T-helper 2 cell treated with Interferon-gamma antibody and Interleukin-4, amounts not matched to agents 5 μg/mL and 100 μg/mL, for 36 hours (primary cell): Measurements from ENCODE around the gene LYPD1.

Source experiments
- DNase-seq: peaks from one replicate; pipeline ENCODE4 v3.0.0; 2021; ENCODE audit warnings: low spot score
- H3K27ac Mint-ChIP-seq: one replicate; pipeline ENCODE4 v1.8.0; 2021; ENCODE audit warnings: mild to moderate bottlenecking, mixed read lengths
- H3K27me3 Mint-ChIP-seq: one replicate; pipeline ENCODE4 v1.8.0; 2021; ENCODE audit warnings: low read depth, mixed read lengths
- H3K36me3 Mint-ChIP-seq: one replicate; pipeline ENCODE4 v1.8.0; 2021; ENCODE audit warnings: low read depth, mixed read lengths
- H3K4me1 Mint-ChIP-seq: one replicate; pipeline ENCODE4 v1.8.0; 2021; ENCODE audit warnings: low read depth, mixed read lengths
- H3K4me3 Mint-ChIP-seq: one replicate; pipeline ENCODE4 v1.8.0; 2022; ENCODE audit warnings: mild to moderate bottlenecking, moderate library complexity, mixed read lengths
- H3K9me3 Mint-ChIP-seq: one replicate; pipeline ENCODE4 v1.8.0; 2021; ENCODE audit warnings: mixed read lengths

The LYPD1 gene

DNA sequence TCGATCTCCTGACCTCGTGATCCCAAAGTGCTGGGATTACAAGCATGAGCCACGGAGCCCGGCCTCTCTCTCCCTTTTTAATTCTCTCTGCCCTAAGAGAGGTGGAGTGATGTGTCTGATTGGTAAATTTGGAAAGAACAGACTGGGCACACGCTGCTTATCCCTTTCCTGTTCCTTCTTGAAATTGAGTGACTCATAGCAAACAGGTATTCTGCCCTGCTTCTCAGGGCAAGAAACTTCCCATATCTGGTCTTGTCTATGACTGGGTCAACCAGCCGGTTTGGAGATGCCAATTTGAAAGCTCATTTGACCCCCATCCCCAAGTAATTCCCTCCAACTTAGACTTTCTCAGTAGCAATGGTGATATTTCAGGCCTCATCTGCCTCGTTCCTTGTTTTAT lies 15.0 kb downstream of the LYPD1 start:
- Mint-ChIP-seq H3K4me1 (no peaks in the 10 kb centered on the region), H3K4me3 (no peak overlapping the region), H3K9me3 (no peaks in the 10 kb centered on the region), H3K36me3 (no peaks in the 10 kb centered on the region), H3K27me3 (no peaks in the 10 kb centered on the region), H3K27ac (no peak overlapping the region)
- DNase-seq: no peak

DNA sequence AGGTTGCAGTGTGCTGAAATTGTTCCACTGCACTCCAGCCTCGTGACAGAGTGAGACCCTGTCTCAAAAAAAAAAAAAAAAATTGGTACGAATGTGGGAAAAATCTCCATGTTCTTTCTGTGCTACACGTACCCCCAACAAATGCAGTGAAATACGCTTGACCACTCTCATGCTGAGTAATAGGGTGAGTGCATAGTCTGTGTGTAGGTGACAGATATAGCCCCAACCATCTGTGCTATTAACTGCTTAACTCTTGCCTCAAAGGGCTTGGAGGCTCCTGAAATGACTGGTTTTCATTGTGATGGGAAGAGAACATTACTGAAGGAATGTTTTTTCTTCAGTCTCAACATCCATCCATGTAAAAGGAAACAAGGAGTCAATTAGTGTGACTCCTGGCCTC lies 15.7 kb downstream of the LYPD1 start:
- Mint-ChIP-seq H3K36me3 (no peaks in the 10 kb centered on the region), H3K27ac (no peak overlapping the region), H3K4me3 (no peak overlapping the region), H3K4me1 (no peaks in the 10 kb centered on the region), H3K9me3 (no peaks in the 10 kb centered on the region), H3K27me3 (no peaks in the 10 kb centered on the region)
- DNase-seq: no peak

DNA sequence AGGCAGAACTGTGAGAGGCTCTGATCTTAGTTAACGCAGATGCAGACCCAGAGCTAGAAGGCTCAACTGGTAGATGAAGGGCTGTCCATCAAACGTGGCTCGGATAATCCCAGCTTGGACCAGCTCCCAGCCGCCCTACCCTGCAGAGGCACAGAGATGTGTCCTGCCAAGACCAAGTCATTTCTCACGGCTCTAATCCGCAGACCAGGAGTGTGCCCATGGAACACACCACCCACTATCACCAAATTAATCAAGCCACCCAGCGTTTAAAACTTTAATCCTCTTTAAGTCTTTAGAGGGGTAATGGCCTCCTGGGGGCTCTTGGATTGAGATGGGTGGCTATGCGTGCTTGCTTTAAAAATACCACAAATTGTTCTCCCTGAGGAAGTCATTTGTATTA lies 17.5 kb downstream of the LYPD1 start:
- H3K36me3 Mint-ChIP-seq: no peaks in the 10 kb centered on the region
- H3K9me3 Mint-ChIP-seq: no peaks in the 10 kb centered on the region
- no peak for DNase-seq
- H3K27me3 Mint-ChIP-seq: no peaks in the 10 kb centered on the region
- no peak overlapping the region for H3K4me3 Mint-ChIP-seq
- H3K4me1 Mint-ChIP-seq: no peaks in the 10 kb centered on the region
- no peak overlapping the region for H3K27ac Mint-ChIP-seq

DNA sequence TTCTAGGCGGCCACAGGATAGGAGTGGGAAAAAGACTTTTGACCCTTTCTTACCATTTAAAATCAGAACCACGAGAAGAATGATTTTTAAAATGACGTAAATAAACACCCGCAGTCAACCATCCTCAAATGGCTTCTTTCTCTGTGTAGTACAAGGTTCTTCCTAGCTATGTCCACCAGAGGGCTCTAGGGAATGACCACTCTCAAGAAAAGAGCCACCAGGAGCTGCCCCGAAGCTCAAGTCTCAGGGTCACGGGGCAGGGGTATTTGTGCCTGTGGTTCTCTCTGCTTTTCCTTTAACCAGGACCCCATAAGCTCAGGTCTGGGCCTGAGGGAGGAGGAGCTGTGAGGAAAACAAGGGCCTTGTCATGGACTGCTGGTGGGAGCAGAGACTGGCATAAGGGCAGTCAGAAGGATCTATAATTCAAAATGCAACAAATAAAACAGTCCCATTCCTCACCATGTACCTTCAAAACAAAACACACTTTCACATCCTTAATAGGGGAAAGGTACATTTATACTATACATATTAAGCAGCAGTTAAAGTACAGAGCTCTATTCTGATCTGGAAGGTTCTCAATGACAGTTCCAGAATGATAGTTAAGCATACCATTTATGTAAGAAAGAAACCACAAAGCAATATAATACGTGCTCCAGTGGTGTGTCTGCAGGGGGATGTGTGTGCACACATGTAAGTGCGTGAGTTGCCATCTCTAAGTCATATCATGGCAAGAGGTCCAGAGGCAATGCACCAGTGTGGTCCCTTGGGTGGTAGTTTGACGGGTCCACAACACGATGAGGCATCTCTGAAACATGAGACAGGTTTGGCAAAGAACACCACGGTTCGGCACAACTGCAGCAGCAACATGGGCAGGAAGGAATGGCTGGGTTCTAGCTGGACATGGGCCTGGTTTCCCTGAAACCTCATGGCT lies 18.6 kb downstream of the LYPD1 start:
- no peaks in the 10 kb centered on the region for H3K36me3 Mint-ChIP-seq
- no peak overlapping the region for H3K4me3 Mint-ChIP-seq
- H3K27ac Mint-ChIP-seq: no peak overlapping the region
- DNase-seq: no peak
- H3K4me1 Mint-ChIP-seq: no peaks in the 10 kb centered on the region
- H3K27me3 Mint-ChIP-seq: no peaks in the 10 kb centered on the region
- no peaks in the 10 kb centered on the region for H3K9me3 Mint-ChIP-seq

DNA sequence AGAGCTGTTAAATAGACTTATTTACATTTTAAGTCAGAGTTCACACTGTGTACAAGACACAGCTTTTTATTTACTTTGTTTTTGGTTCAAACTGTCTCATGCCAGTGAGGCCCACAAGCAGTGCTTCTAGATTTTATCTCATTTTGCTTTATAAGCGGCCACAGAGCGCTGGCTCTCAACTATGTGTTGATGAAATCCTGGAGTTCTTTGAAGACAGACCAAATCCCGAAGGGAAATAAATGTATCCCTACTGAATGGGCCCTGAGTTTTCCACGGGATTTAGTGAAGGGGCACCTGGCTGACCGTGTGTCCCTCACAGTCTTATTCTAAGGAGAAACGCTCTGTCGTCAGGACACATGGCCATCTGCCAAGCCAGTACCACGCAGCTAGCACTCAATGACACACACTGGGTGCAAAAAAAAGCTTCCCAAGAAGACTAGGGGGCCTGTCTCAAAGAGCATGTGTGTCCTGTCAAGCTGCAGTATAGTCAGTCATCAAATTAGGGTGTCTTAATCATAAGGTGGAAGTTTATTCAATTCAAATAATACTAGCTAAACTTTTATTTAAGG lies 23.4 kb downstream of the LYPD1 start:
- no peak overlapping the region for H3K27ac Mint-ChIP-seq
- no peaks in the 10 kb centered on the region for H3K9me3 Mint-ChIP-seq
- no peak overlapping the region for H3K4me3 Mint-ChIP-seq
- no peaks in the 10 kb centered on the region for H3K4me1 Mint-ChIP-seq
- DNase-seq: no peak
- no peaks in the 10 kb centered on the region for H3K36me3 Mint-ChIP-seq
- no peaks in the 10 kb centered on the region for H3K27me3 Mint-ChIP-seq

DNA sequence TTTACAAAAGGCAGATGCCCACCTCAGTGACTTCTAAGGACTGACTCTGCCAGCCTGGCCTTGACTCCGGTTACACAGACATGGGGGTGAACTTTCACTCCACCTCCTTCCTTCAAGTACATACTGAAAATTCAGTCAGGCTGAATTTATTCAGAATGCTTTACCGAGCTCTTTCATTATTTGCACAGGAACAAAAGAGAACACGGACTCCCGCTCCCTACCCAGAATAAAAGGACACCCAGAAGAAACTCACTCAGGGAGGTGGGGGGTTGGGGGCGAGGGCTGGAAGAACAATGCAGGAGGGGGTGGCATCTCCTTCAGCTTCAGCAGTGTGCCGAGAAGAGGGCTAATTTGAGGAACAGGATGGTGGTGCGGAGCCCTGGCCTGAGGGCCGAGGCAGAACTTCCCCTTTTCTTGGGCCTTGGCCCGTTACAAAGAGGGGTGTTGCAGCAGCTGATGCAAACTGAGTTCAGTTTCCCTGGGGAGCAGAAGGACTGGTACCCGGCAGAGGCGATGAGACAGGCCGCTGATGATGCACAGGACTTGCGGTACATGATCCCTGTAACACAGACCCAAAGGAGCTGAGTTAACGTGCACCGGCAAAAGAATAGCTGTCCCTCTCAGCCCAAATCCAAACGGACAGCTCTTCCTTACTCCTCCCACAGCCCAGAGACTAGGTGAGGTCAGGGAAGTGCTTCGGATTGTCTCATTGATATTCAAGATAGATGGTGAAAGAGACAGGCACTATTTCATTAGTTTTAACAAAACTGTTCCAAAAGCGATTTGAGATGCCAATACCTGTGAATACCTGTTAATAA lies 24.1 kb downstream of the LYPD1 start:
- H3K27me3 Mint-ChIP-seq: no peaks in the 10 kb centered on the region
- H3K4me1 Mint-ChIP-seq: no peaks in the 10 kb centered on the region
- H3K4me3 Mint-ChIP-seq: no peak overlapping the region
- no peak overlapping the region for H3K27ac Mint-ChIP-seq
- no peak for DNase-seq
- no peaks in the 10 kb centered on the region for H3K9me3 Mint-ChIP-seq
- no peaks in the 10 kb centered on the region for H3K36me3 Mint-ChIP-seq

DNA sequence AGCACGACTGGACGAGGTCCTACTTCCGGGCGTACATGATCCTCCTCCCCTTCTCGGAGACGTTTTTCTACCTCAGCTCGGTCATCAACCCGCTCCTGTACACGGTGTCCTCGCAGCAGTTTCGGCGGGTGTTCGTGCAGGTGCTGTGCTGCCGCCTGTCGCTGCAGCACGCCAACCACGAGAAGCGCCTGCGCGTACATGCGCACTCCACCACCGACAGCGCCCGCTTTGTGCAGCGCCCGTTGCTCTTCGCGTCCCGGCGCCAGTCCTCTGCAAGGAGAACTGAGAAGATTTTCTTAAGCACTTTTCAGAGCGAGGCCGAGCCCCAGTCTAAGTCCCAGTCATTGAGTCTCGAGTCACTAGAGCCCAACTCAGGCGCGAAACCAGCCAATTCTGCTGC lies 24.8 kb downstream of the LYPD1 start:
- DNase-seq: no peak
- no peaks in the 10 kb centered on the region for H3K9me3 Mint-ChIP-seq
- no peaks in the 10 kb centered on the region for H3K27me3 Mint-ChIP-seq
- no peaks in the 10 kb centered on the region for H3K36me3 Mint-ChIP-seq
- H3K27ac Mint-ChIP-seq: no peak overlapping the region
- no peaks in the 10 kb centered on the region for H3K4me1 Mint-ChIP-seq
- no peak overlapping the region for H3K4me3 Mint-ChIP-seq

DNA sequence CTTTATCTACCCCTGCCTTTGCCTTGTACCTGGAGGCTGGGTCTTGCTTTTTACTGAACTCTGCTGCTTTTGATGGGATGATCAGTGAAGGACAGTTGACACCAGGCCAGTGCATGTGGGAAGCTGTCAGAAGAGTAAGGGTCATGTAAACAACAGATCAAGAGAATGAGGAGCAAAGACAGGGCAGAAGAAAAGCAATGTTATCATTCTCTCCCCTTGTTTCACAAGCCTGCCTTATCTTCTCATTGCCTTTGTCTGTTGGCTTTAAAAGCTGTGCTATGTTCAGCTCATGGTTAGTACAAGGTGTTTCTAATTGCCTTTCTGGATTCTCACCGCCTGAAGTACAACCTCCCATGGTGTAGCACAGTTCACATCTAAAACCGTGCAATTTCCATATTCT lies 27.6 kb downstream of the LYPD1 start:
- no peak for DNase-seq
- H3K27me3 Mint-ChIP-seq: no peaks in the 10 kb centered on the region
- no peaks in the 10 kb centered on the region for H3K9me3 Mint-ChIP-seq
- H3K4me3 Mint-ChIP-seq: no peak overlapping the region
- H3K27ac Mint-ChIP-seq: no peak overlapping the region
- H3K4me1 Mint-ChIP-seq: no peaks in the 10 kb centered on the region
- H3K36me3 Mint-ChIP-seq: no peaks in the 10 kb centered on the region

DNA sequence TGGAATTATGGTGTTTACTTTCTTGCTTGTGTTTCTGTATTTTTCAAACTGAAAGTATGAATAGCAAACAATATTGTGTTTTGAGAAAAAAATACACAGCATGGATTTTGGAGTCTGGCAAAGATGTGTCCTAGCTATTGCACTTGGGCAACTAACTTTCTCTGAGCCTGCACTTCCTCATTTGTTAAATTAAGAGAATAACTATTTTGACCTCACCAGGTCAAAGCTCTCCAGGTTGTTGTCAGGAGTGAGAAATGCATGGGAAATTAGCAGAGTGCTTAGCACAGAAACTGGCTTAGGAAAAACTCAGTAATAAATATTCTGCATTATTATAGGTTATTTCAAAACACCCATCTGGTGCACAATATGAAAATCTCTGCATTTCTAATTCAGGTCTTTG lies 28.2 kb downstream of the LYPD1 start:
- Mint-ChIP-seq H3K4me1 (no peaks in the 10 kb centered on the region), H3K4me3 (no peak overlapping the region), H3K27me3 (no peaks in the 10 kb centered on the region), H3K36me3 (no peaks in the 10 kb centered on the region), H3K9me3 (no peaks in the 10 kb centered on the region), H3K27ac (no peak overlapping the region)
- no peak for DNase-seq

DNA sequence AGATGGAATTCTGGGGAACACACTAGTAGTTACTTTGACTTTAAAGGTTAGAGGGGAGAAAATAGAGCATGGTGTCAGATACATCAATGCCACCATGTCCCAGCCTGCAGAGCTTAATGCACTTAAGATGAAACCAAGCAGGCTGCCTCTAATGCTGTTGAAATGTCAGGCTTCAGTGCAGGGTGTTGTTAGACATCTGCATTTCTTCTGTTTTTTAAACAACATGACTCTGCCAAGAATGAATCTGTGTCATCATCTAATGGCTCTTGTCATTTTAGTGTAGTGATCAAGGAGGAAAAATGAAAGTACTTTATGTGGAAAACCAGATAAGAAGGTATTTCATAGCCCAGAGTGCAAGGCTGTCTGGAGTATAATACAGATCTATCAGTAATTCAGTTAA lies 29.9 kb downstream of the LYPD1 start:
- no peaks in the 10 kb centered on the region for H3K4me1 Mint-ChIP-seq
- no peak overlapping the region for H3K4me3 Mint-ChIP-seq
- H3K27me3 Mint-ChIP-seq: no peaks in the 10 kb centered on the region

DNA sequence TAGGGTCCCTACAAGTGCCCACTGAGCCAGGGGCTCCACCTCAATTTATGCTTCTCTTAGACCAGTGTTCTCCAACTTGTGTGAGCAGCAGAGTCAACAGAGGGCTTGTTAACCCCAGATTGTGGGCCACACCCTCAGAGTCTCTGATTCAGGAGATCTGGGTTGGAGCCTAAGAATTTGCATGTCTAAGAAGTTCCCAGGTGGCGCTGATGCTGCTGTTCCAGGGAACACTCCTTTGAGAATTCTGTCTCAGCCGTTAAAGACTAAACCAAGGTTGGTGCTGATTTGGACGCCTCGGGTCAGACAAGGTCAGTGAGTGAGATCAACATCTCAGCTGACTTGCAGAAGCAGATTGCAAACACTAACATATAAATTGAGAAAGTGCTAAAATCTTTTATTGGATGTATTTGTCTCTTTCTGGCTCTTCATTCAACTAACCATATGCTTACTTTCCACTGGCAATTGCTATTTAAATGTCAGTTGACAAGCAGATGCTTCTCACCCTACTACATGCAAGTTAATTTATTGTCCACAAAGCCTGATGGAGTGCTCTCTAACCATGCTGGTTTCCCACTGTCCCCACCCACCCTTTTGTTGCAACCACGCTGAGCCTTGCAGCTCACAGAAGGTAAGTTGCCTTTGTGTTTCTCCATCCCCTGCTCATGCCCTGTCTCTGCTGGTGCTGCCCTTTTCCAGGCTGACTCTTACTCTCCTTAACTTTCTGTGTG lies 31.5 kb downstream of the LYPD1 start:
- H3K27me3 Mint-ChIP-seq: no peaks in the 10 kb centered on the region
- no peaks in the 10 kb centered on the region for H3K4me1 Mint-ChIP-seq
- H3K27ac Mint-ChIP-seq: no peak overlapping the region
- no peaks in the 10 kb centered on the region for H3K9me3 Mint-ChIP-seq
- no peaks in the 10 kb centered on the region for H3K36me3 Mint-ChIP-seq
- no peak overlapping the region for H3K4me3 Mint-ChIP-seq
- no peak for DNase-seq

More for the DNA sequence above, 29.9 kb downstream of the LYPD1 start:
- H3K36me3 Mint-ChIP-seq: no peaks in the 10 kb centered on the region
- H3K9me3 Mint-ChIP-seq: no peaks in the 10 kb centered on the region
- H3K27ac Mint-ChIP-seq: no peak overlapping the region
- no peak for DNase-seq

DNA sequence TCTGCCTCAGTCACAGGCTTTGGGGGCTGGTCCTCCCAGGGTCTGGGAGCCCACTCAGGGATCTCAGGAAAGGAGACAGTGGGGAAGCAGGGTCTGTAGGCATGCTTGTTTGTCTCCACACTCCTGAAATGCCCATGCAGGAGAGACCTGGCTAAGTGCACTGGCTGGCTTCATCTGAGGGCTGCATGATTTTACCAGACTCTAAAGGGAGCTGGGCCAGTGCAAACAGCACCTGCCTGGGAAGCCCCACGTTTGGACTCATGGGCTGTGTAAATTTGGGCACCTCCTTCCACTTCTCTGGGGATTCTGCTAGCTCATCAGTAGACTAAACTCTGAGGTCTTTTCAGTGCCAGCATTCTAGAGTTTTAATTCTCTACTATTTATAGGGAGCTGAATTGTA lies 33.7 kb downstream of the LYPD1 start:
- no peak overlapping the region for H3K27ac Mint-ChIP-seq
- no peak overlapping the region for H3K4me3 Mint-ChIP-seq
- no peaks in the 10 kb centered on the region for H3K9me3 Mint-ChIP-seq

DNA sequence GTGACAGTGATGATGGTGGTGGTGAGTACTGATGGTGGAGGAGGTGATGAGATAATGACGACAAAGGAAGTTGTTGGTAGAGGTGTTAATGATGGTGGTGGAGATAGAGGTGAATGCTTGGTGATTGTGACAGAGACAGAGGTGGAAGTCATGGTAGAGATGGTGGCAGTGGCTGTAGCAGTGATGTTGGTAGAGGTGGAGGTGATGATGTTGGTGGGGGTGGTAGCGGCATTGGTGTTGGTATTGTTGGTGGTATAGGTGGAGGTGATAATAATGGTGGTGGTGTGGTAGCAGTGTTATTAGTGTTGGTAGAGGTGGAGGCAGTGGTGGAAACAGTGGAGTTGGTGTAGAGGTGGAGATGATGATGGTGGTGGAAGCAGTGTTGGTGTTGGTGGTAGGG lies 36.4 kb downstream of the LYPD1 start:
- no peaks in the 10 kb centered on the region for H3K4me1 Mint-ChIP-seq
- H3K4me3 Mint-ChIP-seq: no peak overlapping the region
- no peaks in the 10 kb centered on the region for H3K36me3 Mint-ChIP-seq
- no peaks in the 10 kb centered on the region for H3K9me3 Mint-ChIP-seq
- DNase-seq: no peak
- no peaks in the 10 kb centered on the region for H3K27me3 Mint-ChIP-seq
- no peak overlapping the region for H3K27ac Mint-ChIP-seq

More for the DNA sequence above, 33.7 kb downstream of the LYPD1 start:
- no peak for DNase-seq
- H3K36me3 Mint-ChIP-seq: no peaks in the 10 kb centered on the region
- H3K4me1 Mint-ChIP-seq: no peaks in the 10 kb centered on the region
- no peaks in the 10 kb centered on the region for H3K27me3 Mint-ChIP-seq
